Measurements from ENCODE around the gene PANK2. TPM values are rescaled to one million over a fixed set of nuclear protein-coding genes. Genes with fewer than 3 reads are reported as not detected.
"Not testable (repeated sequence)": the region's sequence is repeated elsewhere in the genome, so short reads cannot be mapped to it uniquely, and the experiment has no call there.

Gene PANK2
- total RNA-seq, 1 donor from 2014 or later = 39.8 TPM

GRCh38 chr20:3901706-3902440, 12.7 kb downstream of the PANK2 start:
- DNase-seq = peak; percentile 53

DNA sequence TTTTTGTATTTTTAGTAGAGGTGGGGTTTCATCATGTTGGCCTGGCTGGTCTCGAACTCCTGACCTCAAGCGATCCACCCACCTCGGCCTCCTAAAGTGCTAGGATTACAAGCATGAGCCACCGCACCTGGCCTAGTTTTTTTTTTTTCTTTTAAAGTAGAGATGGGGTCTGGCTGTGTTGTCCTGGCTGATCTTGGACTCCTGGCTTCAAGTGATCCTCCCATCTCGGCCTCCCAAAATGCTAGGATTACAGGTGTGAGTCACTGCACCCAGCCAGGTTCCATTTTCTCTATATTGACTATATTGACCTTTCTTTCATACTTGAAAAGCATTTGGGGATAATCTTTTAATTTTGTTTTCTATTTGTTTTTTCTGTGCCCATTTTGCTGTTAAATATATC, 13.3 kb downstream of the PANK2 start:
- no peak for DNase-seq

DNA sequence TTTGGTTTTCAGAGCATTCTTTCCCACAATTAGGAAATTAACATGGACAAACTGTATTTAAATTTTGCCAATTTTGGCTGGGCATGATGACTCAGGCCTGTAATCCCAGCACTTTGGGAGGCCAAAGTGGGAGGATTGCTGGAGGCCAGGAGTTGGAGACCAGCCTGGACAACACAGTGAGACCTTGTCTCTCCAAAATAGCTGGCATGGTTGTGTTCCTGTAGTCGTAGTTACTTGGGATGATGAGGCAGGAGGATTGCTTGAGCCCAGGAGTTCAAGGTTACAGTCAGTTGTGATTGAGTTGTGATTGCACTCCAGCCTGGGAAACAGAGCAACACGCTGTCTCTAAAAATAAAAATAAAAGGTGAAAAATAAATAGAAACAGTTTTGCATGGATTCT, 15.0 kb downstream of the PANK2 start:
- no peak for DNase-seq

GRCh38 chr20:3904857-3905256, 15.7 kb downstream of the PANK2 start:
- no peak for DNase-seq

- DNase-seq = not testable (repeated sequence)
These were observed 17.8 kb downstream of the PANK2 start for GRCh38 chr20:3906744-3907721.

GRCh38 chr20:3908667-3909066, 19.5 kb downstream of the PANK2 start:
- no peak for DNase-seq

- no peak for DNase-seq
These were observed 20.8 kb downstream of the PANK2 start for GRCh38 chr20:3909952-3910366.

DNA sequence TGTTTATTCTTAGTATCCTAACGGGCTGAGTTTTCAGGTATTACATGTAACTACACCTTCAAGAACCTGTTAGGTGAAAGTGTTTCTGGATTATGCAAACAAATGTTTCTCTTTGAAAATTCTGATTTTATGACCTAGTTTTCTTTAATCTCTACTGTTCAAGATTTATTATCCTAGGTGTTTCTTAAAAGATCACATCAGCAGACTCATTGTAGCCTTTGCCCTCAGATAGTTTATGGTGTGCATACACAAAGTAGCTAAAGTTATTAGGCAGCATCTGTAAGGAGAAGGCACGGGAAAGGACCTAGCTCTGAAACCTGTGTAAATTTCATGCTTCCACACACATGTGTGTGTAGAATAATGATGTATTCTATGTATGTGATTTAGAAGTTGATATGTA, 21.7 kb downstream of the PANK2 start:
- DNase-seq = no peak

- DNase-seq = no peak
These were observed 22.8 kb downstream of the PANK2 start for GRCh38 chr20:3911956-3912355.

DNA sequence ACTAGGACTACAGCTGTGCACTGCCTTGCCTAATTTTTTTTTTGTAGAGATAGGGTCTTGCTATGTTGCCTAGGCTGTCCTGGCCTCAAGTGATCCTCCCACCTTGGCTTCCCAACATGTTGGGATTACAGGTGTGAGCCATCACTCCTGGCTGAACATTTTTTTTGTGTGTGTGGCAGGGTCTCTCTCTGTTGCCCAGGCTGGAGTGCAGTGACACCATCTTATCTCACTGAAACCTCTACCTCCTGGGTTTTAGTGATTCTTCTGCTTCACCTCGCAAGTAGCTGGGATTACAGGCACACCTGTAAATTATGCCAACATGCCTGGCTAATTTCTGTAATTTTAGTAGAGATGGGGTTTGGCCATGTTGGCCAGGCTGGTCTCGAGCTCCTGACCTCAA, 25.3 kb downstream of the PANK2 start:
- no peak for DNase-seq

DNA sequence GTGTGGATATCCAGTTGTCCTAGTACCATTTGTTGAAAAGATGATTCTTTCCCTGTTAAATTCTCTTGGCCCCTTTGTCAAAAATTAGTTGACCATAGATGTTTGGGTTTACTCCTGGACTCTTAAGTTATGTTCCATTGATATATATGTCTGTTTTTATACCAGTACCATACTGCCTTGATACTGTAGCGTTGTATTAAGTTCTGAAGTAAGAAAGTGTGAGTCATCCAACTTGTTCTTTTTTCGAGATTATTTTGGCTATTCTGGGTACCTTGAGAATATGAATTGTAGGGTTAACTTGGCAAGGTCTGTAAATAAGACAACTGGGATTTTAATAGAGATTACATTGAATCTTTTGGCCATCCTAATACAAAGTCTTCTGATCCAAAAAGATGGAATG, 26.5 kb downstream of the PANK2 start:
- DNase-seq = no peak

- no peak for DNase-seq
These were observed 27.2 kb downstream of the PANK2 start for GRCh38 chr20:3916364-3916763.

- DNase-seq = no peak
These were observed 30.2 kb downstream of the PANK2 start for GRCh38 chr20:3919352-3919751.

DNA sequence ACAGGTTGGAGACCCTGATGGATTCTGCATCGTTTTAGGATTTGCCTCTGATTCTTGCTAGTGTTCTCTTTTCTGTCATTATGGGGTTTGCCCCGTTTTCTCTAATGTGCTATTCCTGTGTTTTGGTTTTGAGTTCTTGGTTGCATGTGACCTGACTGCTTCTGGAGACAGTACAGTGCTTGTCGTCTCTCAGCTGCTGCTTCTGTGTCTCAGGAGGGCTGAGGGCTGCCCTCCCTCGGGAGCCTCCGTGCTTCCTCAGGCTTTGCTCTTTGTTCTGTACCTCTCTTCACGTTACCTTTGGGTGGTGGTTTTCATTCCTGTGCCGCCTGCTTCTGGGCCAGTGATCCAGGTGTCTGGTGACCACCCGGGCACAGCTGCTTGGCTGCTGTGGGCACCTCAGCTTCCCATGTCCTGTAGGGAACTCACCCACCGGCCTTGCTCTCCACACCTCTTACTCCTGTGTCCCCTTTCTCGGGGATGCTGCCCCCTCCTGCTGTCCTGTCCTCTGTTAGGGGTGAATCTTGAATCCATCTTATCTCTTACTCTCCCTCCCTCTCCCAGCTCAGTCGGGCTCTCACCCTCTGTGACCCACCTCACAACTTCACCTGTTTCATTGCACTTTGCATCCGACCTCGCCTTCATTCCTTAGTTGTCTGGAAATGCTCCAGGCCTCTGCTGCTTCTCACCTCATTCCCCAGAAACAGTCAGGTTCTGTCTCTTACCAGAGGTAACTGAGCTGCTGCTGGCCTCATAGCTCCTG, 33.2 kb downstream of the PANK2 start:
- DNase-seq = no peak

DNA sequence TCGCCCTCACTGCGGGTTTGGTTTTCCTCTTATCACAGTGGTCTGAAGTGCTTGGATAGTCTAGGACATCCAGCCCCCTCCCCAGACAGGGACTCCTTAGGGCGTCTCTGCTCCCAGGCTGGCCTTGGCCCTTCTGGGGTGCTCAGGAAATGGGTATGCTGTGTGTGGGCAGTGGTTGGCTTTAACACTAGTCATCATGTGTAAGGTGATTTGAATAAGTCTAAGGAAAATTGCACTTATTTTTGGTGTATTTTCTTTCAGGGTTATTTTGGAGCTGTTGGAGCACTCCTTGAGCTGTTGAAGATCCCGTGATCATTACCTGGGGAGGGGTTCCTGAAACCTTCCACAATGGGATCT, 33.8 kb downstream of the PANK2 start:
- DNase-seq = no peak

DNA sequence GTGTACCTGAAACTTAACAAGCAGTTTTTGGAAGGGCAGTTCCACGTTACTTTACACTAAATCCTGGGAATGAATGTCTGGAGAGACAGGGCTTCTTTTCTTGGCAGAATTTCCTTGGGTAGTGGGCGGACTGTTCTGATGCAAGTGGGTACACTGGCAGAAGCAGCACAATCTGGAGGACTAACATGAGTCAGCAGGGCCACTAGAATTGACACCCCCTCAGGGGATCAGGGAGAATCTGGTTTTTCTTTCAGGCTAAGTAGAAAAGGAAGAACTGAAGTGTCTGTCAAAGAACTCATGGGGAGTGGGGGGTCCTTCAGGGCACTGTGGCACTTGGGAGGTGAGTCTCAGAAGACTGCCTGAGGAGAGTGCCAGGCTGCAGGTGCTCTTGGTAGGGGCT, 34.6 kb downstream of the PANK2 start:
- no peak for DNase-seq

GRCh38 chr20:3924304-3925112, 35.3 kb downstream of the PANK2 start:
- DNase-seq = no peak

DNA sequence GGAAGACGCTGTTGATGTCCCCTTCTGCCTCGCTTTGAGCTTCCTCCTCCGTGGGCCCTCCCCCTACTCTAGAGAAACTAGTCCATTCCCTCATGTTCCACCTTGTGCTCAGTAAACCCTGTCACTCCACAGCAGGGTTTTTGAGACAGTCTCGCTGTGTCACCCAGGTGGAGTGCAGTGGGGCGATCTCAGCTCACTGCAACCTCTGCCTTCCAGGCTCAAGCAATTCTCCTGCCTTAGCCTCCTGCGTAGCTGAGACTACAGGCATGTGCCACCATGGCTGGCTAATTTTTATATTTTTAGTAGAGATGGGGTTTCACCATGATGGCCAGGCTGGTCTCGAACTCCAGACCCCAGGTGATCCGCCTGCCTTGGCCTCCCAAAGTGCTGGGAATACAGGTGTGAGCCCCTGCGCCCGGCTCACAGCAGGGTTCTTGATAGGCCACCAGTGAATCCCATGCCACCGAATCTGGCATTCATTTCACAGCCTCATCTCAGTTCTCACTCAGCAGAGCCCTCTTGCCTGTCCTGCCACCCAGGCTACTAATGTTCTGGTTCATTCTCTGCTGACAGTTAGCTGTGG, 36.0 kb downstream of the PANK2 start:
- DNase-seq = no peak

- DNase-seq = no peak
These were observed 36.9 kb downstream of the PANK2 start for GRCh38 chr20:3925899-3926638.

DNA sequence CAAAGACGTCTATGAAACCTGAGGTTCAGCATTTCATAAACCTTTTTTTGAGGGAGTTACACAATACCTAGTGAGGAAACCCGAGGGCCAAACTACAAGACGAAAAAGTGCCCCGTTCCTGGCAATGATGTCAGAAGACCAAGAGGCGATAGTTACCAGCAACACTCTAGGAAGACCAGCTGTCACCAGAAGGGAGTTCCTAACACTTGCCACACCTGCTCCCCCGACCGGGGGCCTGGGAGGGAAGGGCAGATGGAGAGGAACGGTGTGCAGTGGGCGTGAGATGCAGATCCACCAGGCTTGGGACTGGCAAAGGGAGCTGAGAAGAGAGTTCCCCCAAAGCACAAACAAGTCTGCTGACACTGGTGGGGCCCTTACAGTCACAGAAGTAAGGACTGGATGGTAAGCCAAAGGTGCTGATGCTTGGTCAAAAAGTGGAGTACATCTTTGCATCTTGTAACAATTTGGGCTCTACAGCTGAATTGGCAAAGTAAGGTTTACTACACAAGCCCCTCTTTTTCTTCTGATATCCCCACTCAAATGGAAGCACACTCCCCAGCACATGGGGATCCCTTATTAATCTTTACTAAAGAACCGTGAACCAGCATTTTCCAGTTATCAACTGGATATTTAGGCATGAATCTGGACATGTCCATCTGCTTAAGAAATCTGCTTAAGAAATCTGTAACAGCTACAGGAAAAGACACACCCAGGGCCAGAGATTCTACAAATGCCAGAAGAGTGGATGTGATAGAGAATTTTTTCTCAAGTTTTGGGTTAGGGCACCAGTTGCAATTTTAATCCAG, 38.5 kb downstream of the PANK2 start:
- DNase-seq = no peak

All from skin of body (tissue), 2 donors.